22Rv1 (cell line): Measurements from ENCODE around the gene MGAT5.

Source experiments
- CTCF ChIP-seq: fragments of 450-650 bp; IDR thresholded peaks from 2 replicates; pipeline ENCODE4 v1.5.1; 2017; ENCODE audit warnings: mild to moderate bottlenecking
- ZFX ChIP-seq: fragments of 450-650 bp; IDR thresholded peaks from 2 replicates; pipeline ENCODE4 v1.6.1; 2017; ENCODE audit warnings: antibody characterized with exemption, borderline replicate concordance

- no peak for TF ChIP-seq CTCF
- no peak for TF ChIP-seq ZFX
Measured at GRCh38 chr2:134470561-134471168, 216.8 kb downstream of the MGAT5 start.
